Stromal cell of bone marrow (primary cell): ENCODE results near the gene TRPM1.

Experiments
- DNase-seq: peaks from one replicate; pipeline ENCODE4 v3.0.0-alpha.2; 2012; ENCODE audit warnings: low read depth

TRPM1 gene

GRCh38 chr15:31101262-31102038 is at the start of gene TRPM1:
TSS of gene TRPM1 (minus strand) at chr15:31101725. CDS start at chr15:31081355, 20,370 bp downstream.
- no peak for DNase-seq

GRCh38 chr15:31150732-31151231 is 49.3 kb upstream of the TRPM1 start:
- DNase-seq = no peak

- no peak for DNase-seq
Observed at GRCh38 chr15:31149987-31150386, 48.5 kb upstream of the TRPM1 start.

- no peak for DNase-seq
Observed at GRCh38 chr15:31149088-31149505, 47.6 kb upstream of the TRPM1 start.

GRCh38 chr15:31148297-31149087 is 47.0 kb upstream of the TRPM1 start:
- DNase-seq = no peak

GRCh38 chr15:31147944-31148296 is 46.4 kb upstream of the TRPM1 start:
- DNase-seq = no peak

GRCh38 chr15:31147456-31147855 is 45.9 kb upstream of the TRPM1 start:
- DNase-seq = no peak

- no peak for DNase-seq
Observed at GRCh38 chr15:31145271-31145911, 43.9 kb upstream of the TRPM1 start.

- no peak for DNase-seq
Observed at GRCh38 chr15:31141792-31142191, 40.3 kb upstream of the TRPM1 start.

- no peak for DNase-seq
Observed at GRCh38 chr15:31136607-31137328, 35.2 kb upstream of the TRPM1 start.

- no peak for DNase-seq
Observed at GRCh38 chr15:31136016-31136415, 34.5 kb upstream of the TRPM1 start.

- no peak for DNase-seq
Observed at GRCh38 chr15:31135523-31135922, 34.0 kb upstream of the TRPM1 start.

GRCh38 chr15:31133890-31134289 is 32.4 kb upstream of the TRPM1 start:
- DNase-seq = no peak

GRCh38 chr15:31131853-31132375 is 30.4 kb upstream of the TRPM1 start:
- no peak for DNase-seq

- no peak for DNase-seq
Observed at GRCh38 chr15:31130576-31131237, 29.2 kb upstream of the TRPM1 start.

GRCh38 chr15:31129769-31130303 is 28.3 kb upstream of the TRPM1 start:
- DNase-seq = no peak

GRCh38 chr15:31128919-31129768 is 27.6 kb upstream of the TRPM1 start:
- peak; percentile 18 for DNase-seq

- DNase-seq = no peak
Observed at GRCh38 chr15:31128477-31128876, 27.0 kb upstream of the TRPM1 start.

GRCh38 chr15:31127596-31128261 is 26.2 kb upstream of the TRPM1 start:
- DNase-seq = no peak
